Prostate gland (tissue), 2 donors: Measurements from ENCODE around the gene BIRC7.

Experiments
- POLR2AphosphoS5 ChIP-seq: sonication (generic); formaldehyde crosslinking; IDR thresholded peaks from one replicate; pipeline ENCODE4 v1.6.1; 2017; ENCODE audit warnings: antibody characterized with exemption
- TF ChIP-seq, protein P1 (sequence below), 4 experiments: fragments of 200-600 bp in 2 of 4; fragments of 450-650 bp in 2 of 4; sonication (generic) in 2 of 4; IDR thresholded peaks; 1 replicate in 3 of 4; 2 replicates in 1 of 4; pipeline ENCODE4 v1.5.1; 2016 to 2019; ENCODE audit warnings: antibody characterized with exemption in 4 of 4, mild to moderate bottlenecking in 2 of 4, moderate library complexity in 2 of 4

DNA sequence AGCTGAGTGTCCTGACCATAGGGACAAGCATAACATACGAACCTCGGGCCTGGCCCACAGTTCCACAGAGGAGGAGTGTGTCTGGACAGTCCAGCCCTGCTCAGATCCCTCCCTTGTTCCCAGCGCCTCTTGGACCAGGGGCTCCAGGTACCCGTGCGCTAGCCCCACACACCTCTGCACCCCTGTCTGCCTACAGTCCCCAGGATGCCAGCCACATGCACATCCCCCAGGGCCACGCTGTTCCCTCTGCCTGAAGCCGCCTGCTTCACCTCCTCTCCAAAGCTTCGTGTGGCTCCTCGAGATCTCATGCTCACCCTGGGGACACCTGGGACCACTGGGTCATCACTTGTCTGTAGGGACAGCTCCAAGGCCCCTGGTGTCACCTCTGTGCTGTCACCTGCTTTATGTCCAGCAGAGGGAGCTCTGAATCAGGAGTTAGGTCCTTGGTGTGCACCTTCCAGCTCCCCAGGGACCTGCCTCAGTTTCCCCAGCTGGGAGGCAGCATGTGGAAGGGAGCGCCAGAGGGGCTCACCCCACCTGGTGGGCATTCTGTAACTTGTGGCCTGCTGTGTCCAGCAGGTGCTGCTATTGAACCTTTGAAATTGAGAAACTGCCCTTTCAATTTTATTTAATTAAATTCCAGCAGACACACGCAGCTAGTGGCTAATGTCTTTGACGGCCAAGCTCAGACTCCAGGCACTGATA is 12.4 kb upstream of the BIRC7 start:
- TF ChIP-seq, protein P1, sequence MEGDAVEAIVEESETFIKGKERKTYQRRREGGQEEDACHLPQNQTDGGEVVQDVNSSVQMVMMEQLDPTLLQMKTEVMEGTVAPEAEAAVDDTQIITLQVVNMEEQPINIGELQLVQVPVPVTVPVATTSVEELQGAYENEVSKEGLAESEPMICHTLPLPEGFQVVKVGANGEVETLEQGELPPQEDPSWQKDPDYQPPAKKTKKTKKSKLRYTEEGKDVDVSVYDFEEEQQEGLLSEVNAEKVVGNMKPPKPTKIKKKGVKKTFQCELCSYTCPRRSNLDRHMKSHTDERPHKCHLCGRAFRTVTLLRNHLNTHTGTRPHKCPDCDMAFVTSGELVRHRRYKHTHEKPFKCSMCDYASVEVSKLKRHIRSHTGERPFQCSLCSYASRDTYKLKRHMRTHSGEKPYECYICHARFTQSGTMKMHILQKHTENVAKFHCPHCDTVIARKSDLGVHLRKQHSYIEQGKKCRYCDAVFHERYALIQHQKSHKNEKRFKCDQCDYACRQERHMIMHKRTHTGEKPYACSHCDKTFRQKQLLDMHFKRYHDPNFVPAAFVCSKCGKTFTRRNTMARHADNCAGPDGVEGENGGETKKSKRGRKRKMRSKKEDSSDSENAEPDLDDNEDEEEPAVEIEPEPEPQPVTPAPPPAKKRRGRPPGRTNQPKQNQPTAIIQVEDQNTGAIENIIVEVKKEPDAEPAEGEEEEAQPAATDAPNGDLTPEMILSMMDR (IDR thresholded peaks at IDR 0.05), result peak; percentile 32 to 61 (median 45)
- no peak for TF ChIP-seq POLR2AphosphoS5
